Measurements from ENCODE around the gene NXN. TPM values are rescaled to one million over a fixed set of nuclear protein-coding genes. Genes with fewer than 3 reads are reported as not detected.
"Not testable (repeated sequence)": the region's sequence is repeated elsewhere in the genome, so short reads cannot be mapped to it uniquely, and the experiment has no call there.

NXN gene
- polyA plus RNA-seq, 1 donor from 2014 or later = 14.8 TPM

GRCh38 chr17:954431-955164 is 25.0 kb downstream of the NXN start:
- Histone ChIP-seq H3K9me2 (ENCODE audit: insufficient read depth, low read length) (no peaks in the 10 kb centered on the region), H3F3A (ENCODE audit: insufficient read depth, low read length, poor library complexity, severe bottlenecking) (no peaks in the 10 kb centered on the region), H3K4me3 (ENCODE audit: low read length) (no peak overlapping the region), H2AFZ (ENCODE audit: low read depth, low read length) (no peak overlapping the region), H3K79me2 (replicated peaks; ENCODE audit: insufficient read depth, low read length) (peaks cover 19% of the 10 kb centered on the region), H3K36me3 (ENCODE audit: insufficient read depth, low read length) (no peaks in the 10 kb centered on the region), H4K20me1 (ENCODE audit: insufficient read depth) (no peaks in the 10 kb centered on the region), H3K27me3 (ENCODE audit: insufficient read depth, low read depth, low read length) (no peaks in the 10 kb centered on the region), H3K9me3 (ENCODE audit: low read length) (no peaks in the 10 kb centered on the region), H3K27ac (ENCODE audit: low read length) (no peak overlapping the region), H3K4me2 (ENCODE audit: low read length) (no peak overlapping the region), H3K9ac (ENCODE audit: low read length) (no peak overlapping the region)
- no peak for TF ChIP-seq SMC3 (conservative IDR thresholded peaks at IDR 0.05; ENCODE audit: poor library complexity)
- TF ChIP-seq CTCF (IDR thresholded peaks at IDR 0.05; ENCODE audit: poor library complexity, severe bottlenecking) = no peak
- TF ChIP-seq RAD21 (conservative IDR thresholded peaks at IDR 0.05) = no peak
- TF ChIP-seq MXI1 (conservative IDR thresholded peaks at IDR 0.05; ENCODE audit: poor library complexity, severe bottlenecking) = no peak
- no peak for TF ChIP-seq POLR2AphosphoS5 (IDR thresholded peaks at IDR 0.05)
- no peak for TF ChIP-seq TAF1 (IDR thresholded peaks at IDR 0.05; ENCODE audit: low read depth)
- no peak for TF ChIP-seq REST (IDR thresholded peaks at IDR 0.05; ENCODE audit: borderline replicate concordance)
- no peak for TF ChIP-seq EZH2 (IDR thresholded peaks at IDR 0.05; ENCODE audit: borderline replicate concordance, insufficient read depth, low read length, poor library complexity, severe bottlenecking)
- no peak for TF ChIP-seq EP300 (conservative IDR thresholded peaks at IDR 0.05; ENCODE audit: poor library complexity, severe bottlenecking)

- Histone ChIP-seq H3K4me3 (ENCODE audit: low read length) (no peak overlapping the region), H3K79me2 (replicated peaks; ENCODE audit: insufficient read depth, low read length) (peaks cover 16% of the 10 kb centered on the region), H4K20me1 (ENCODE audit: insufficient read depth) (no peaks in the 10 kb centered on the region), H3K36me3 (ENCODE audit: insufficient read depth, low read length) (no peaks in the 10 kb centered on the region), H3K27ac (ENCODE audit: low read length) (no peak overlapping the region), H3K27me3 (ENCODE audit: insufficient read depth, low read depth, low read length) (no peaks in the 10 kb centered on the region), H3K9me2 (ENCODE audit: insufficient read depth, low read length) (no peaks in the 10 kb centered on the region), H3K9ac (ENCODE audit: low read length) (no peak overlapping the region), H3K9me3 (ENCODE audit: low read length) (no peaks in the 10 kb centered on the region), H3K4me2 (ENCODE audit: low read length) (no peak overlapping the region), H3F3A (ENCODE audit: insufficient read depth, low read length, poor library complexity, severe bottlenecking) (no peaks in the 10 kb centered on the region), H2AFZ (ENCODE audit: low read depth, low read length) (no peak overlapping the region)
- TF ChIP-seq CTCF (IDR thresholded peaks at IDR 0.05; ENCODE audit: poor library complexity, severe bottlenecking) (no peak), SMC3 (conservative IDR thresholded peaks at IDR 0.05; ENCODE audit: poor library complexity) (no peak), RAD21 (conservative IDR thresholded peaks at IDR 0.05) (no peak), REST (IDR thresholded peaks at IDR 0.05; ENCODE audit: borderline replicate concordance) (no peak), POLR2AphosphoS5 (IDR thresholded peaks at IDR 0.05) (no peak), EP300 (conservative IDR thresholded peaks at IDR 0.05; ENCODE audit: poor library complexity, severe bottlenecking) (no peak), TAF1 (IDR thresholded peaks at IDR 0.05; ENCODE audit: low read depth) (no peak), MXI1 (conservative IDR thresholded peaks at IDR 0.05; ENCODE audit: poor library complexity, severe bottlenecking) (no peak), EZH2 (IDR thresholded peaks at IDR 0.05; ENCODE audit: borderline replicate concordance, insufficient read depth, low read length, poor library complexity, severe bottlenecking) (no peak)
Measured at GRCh38 chr17:953767-954166, 25.8 kb downstream of the NXN start.

- not testable (repeated sequence) for H4K20me1 ChIP-seq (ENCODE audit: insufficient read depth); H3K4me2 ChIP-seq (ENCODE audit: low read length); H3K9ac ChIP-seq (ENCODE audit: low read length); H3K9me2 ChIP-seq (ENCODE audit: insufficient read depth, low read length); H3F3A ChIP-seq (ENCODE audit: insufficient read depth, low read length, poor library complexity, severe bottlenecking); H3K27ac ChIP-seq (ENCODE audit: low read length); H3K36me3 ChIP-seq (ENCODE audit: insufficient read depth, low read length); H3K4me3 ChIP-seq (ENCODE audit: low read length); H2AFZ ChIP-seq (ENCODE audit: low read depth, low read length); H3K9me3 ChIP-seq (ENCODE audit: low read length); H3K27me3 ChIP-seq (ENCODE audit: insufficient read depth, low read depth, low read length)
- H3K79me2 ChIP-seq (replicated peaks; ENCODE audit: insufficient read depth, low read length) = peaks cover 18% of the 10 kb centered on the region
Measured at GRCh38 chr17:952592-952991, 27.0 kb downstream of the NXN start.
